HG02798 (cell line): ENCODE data around the gene CTDNEP1.

Source experiments
- ATAC-seq: cut with Tn5 transposase; IDR thresholded peaks from one replicate; pipeline ENCODE4 v1.9.1; 2021; ENCODE audit warnings: mild to moderate bottlenecking; ENCODE audit not compliant: unreplicated experiment, poor library complexity

CTDNEP1 gene

DNA sequence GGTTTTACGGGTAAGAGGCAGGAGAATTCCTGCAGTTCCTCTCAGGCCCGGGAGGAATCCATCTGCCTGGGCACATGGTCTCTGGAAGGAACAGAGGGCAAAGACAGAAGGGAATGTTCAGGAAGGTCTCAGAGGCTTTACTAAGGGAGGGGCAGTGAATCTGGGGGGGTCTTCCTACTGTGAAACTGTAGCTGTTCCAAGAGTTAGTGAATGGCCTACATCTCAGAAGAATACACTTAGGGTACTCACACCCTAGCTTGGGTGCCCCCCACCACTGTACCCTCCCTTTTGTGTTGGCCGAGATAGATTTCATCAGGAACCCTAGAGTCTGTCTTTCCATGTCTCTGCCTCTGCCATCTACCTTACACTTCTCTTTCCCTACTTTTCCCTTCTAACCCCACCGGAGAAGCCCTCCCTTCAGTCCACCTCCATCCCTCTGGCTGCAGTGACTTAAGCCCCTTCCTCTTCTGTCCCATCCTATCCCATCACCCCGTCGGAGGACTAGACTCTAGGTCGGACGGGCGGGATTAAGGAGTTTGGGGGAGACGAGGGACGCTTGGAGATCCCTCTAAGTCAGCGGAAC lies 32.2 kb downstream of the CTDNEP1 start:
- no peak for ATAC-seq

DNA sequence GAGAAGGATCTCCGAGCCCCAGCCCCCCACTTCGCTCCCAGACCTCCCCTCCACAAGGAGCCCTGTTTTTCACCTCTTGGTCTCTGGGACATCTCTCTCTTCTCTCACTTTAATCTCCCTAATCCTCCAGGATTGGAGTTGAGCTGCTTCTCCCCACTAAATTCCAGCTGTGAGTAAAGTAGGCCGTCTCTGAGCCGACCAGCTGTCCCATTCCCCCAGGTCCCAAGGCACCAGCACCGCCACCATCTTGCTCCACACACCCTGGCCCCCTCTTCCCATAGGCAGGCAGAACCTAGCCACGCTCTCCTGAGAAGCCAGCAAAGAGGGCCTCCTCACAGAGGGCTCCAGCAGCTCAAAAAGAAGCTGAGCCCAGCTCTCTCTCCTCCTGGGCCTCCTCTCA lies 32.8 kb downstream of the CTDNEP1 start:
- ATAC-seq: no peak

DNA sequence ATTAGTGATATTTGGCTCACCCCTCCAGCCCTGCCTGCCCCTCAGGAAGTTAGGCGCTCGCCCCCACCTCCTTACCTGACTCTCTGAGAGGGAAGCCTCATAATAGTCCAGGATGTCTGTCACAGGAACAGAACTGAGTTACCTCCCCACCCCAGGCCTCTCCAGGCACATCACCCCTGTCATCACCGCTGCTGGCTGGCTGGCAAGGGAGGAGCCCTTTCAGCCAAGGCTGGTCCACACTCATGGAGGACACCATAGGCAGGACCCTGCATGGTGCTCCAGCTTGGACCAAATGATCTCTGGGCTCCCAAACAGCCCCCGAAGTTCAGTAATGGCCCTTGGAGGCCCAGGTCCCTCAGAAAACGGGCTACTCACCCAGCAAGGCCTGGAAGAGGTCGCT lies 33.4 kb downstream of the CTDNEP1 start:
- no peak for ATAC-seq

DNA sequence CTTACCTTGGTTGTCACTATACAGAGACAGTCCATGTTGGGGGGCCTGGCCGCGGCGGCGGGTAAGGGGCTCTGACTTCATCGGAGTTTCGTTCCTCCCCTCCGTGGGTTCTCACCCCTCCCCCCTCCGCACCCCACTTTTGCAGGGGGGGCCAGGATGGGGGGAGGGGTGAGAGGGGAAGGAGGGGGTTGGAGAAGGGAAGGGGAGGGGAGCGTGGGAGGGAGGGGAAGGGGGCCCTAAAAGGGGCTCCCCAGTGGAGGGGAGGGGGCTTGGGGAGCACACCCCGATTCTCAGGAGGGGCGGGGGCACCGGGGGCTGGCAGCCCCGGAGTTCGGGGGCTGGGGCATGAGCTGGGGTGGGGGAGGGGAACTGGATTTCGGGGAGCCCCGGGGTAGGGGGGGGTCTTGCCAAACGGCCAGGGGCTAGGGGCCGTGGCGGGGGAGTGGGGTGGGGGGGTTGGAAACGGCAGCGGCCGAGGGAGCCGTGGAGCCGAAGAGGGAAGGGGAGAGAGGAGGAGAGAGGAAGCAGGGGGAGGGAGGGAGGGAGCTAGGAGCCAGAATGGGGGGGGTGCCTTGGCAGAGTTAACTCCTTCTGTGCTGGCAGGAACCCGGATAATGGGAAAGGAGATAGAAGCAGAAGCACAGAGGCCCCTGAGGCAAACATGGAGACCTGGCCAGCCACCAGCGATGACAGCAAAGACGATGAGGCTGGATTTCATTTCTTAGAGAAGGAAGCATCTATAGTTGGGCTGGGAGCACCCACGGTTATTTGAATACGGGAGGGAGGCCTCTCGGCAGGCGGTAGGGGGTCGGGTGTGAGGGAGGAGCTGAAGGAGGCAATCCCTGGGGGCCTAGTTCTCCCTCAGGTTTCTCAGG lies 34.2 kb downstream of the CTDNEP1 start:
- ATAC-seq: no peak

DNA sequence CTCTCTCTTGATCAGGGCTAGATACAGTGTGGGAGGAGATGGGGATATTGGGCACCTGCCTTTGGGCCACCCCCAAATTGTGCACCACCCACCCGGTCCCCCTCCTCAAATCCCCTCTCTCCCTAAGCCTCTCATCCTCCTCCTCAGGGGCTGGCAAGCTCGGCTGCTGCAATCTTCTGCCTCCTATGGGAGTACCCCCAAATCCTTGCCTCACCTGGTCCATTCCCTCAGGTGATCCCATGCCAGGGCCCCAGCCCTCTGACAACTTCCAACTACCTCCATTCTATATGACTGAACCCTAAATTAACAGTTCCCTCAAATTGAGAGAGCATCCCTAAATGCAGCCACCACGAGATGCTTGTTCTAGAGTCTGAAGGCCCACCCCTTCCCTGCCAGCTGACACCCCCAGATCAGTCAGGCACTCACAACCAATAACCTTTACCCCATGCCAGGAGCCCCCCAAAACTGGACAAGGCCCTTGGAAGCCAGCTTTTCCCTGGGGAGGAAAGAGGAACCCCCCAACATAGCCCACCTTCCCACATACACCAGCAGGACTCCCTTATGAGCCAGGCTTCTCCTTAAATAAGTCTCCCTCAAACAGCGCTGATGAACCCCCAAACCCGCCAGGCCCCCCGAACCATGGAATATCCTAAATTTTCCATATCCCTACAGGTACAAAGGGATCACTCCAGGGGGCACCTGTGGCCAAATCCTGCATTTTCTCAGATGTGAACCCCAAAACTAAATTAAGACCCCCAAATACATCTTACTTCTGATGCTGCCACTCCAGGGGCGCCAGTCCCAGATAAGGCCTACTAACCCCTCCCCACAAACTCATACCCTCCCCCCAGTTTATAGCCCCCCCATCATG lies 35.1 kb downstream of the CTDNEP1 start:
- no peak for ATAC-seq

DNA sequence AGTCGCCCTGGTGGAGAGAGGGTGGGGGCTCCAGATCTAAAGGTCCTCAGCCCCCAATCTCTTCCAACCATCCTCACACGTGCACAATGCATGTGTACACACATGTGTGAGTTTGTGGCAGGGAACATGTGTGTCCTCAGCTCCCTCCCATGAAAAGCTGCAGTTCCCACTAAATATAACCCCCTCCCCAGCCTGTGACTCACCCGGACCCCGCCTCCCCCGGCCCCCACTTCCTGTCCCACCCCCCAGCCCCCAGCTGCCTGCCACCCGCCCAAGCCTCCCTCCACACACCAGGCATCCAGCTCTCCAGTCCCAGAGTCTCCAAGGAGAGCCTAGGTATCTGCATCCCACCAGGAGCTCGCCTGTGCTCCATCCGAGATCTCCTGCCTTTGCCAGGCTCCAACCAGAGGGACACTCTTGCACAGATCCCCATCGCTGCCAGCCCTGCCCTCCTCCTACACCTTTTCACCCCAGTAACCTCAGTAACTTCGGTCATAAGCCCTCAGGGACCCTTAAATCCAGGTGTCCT lies 35.8 kb downstream of the CTDNEP1 start:
- ATAC-seq: no peak

DNA sequence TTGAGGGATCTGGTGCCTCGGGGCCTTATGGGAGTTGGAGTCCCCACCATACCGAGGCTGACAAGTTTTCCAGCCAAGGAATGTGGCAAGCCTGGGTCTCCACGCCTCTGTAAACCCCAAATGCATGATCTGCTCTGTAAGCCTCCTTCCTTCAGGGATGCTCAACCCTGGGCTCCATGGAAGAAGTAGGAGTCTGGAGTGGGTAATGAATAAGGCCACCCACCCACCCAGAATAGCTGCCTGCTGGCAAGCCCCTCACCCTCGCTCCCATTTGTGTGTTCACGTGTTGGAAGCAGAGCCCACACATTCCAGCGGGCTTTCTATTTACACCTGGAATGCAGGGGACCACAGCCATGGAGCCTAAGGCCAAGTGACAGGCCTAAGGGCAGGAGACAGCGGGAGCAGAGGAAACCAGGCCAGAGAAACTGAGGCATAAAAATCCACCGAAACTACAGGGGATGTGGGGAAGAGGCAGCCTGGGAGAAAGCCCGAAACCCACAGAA lies 36.3 kb downstream of the CTDNEP1 start:
- ATAC-seq: no peak

DNA sequence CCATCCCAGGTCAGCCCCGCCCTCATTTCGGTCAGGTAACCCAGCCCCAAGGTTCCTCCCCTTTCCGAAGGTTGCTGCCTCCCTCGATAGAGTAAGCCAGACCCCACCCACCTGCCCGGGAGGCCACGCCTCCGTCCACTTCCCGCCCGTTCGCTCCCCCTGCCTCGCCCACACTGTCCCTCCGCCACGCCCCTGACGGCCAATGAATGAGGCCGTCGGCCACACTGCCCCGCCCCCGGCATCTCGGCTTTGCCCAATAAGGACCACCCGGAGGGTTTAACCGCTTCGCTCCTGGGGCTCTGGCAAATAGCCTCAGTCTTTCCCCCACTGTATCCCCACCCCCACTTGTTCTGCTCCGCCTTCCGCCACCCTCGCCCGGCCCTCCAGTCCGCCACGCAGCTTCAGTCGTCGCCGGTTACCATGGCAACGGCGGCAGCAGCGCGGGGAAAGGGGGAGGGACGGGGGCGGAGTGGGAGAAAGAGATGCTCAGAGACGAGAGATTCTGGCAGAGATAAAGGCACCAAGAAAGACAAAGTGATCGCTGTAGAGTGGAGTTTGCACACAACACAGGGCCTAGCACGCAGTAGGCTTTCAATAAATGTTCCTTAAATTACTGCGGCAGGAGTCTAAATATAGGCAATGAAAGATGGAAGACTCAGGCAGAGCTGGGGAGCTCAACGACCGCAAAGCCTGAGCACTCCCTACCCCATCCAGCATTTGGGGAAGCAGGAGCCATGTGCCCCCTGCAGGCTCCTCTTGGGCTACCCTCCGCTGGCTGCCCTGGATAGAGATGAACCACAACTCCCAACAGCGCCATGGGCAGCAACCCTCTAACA lies 37.0 kb downstream of the CTDNEP1 start:
- peak; percentile 84 for ATAC-seq

DNA sequence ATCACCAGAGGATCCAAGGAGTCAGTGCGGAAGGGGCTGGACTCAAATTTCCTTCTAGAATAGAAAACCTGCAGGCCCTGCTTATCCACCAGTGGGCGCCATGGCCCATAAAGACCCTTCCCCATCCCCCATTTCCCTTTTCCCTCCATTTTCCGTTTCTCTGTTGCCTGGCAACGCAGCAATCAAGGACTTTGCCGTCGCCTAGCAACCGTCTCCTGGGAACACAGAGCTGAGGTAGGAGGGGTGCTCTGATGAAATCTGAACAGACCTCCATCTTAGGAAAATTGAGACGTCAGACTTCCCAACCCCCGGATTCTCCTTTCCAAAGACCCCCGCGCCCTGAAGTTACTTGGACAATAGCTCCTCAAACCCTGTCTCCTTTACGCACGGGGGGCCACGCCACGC lies 37.6 kb downstream of the CTDNEP1 start:
- peak; percentile 2 for ATAC-seq

DNA sequence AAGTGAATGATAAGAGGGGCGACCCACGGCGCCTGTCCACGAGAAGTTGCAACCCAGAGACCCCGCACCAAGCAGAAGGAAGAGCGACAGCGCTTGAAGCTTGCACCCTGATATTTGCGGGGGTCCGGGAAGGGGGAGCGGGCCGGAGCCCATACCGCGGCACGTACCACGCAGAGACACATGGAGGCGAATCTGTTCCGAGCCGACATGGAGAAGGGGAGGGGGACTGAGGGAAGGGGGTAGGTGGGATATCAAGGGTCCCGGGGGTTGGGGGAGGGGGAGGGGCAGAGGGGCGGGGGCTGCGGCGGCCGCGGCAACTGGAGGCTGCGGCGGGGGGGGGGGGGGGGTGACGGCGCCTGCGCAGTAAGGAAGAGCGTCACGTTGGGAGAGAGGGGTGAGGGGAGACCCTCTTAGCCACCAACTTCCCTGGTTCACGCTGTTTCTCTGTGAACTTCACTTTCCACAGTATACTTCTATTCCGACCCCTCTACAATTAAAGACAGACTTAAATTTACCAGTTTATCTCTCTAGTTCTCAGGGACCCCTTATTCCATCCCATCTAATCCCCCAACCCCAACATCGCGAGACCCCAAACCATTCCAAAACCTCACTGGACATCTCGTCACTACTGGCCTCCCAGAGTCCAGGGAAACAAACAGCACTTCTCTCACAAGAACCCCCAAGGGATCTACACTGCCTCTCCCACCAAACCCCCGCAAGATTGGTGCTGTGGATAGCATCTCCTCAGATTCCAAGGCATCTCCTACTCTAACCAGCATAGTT lies 39.9 kb downstream of the CTDNEP1 start:
- ATAC-seq: no peak

DNA sequence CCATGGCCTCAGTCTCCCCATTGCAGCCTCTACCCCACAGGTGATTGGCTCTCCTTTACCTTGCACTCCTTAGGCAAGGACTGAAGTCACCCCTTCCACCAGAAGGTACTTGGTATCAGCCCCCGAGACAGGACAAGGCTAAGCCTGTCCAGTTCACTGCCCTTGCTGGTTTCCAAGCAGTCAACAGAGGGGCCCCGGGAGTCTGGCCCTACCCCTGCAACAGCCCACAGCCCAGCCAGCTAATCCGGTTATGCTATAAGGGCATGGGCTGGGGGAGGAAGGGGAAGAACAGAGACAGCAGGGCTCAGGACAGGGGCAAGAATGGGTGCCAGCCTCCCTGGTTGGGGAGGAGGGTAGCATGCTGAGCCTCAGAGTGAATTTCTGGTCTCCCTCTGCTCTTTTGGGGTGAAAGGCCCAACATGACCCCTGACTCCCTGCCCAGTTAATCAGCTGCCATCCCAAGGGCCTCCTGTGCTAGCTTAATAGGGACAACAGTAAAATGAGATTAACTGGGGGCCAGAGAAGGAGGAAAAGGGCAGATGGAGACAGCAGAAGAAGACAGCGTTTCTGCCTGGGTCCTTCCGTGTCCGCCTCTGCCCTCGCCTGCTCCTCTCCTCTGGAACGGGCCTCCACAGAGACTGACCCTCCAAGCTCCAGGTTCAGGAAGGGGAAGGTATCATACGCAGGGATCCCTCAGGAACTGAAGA lies 42.6 kb downstream of the CTDNEP1 start:
- no peak for ATAC-seq

DNA sequence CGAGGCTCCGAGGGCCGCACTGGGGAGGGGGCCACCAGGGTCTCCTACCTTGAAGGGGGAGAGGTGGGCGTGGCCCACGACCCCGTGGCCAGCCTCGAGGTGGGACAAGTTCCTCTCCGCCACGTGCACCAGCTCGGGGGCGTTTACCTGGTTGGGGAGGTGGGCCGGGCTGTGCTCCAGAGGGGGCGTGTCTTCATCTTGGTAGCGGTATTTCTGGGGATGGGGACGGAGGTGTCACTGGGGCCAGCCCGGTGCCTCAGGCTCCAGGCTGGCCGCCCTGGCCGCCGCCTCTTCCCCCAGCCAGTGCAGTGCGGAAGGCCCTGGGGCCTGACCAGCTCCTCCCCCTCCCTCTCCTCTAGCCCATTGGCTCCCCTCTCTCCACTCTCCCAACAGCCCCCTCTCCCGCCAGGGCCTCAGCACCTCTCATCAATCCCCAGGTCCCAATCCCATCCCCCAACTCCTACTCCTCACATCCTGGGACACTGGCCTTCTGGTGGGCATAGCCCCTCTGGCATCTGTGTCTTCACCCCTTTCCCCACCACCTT lies 43.4 kb downstream of the CTDNEP1 start:
- no peak for ATAC-seq

DNA sequence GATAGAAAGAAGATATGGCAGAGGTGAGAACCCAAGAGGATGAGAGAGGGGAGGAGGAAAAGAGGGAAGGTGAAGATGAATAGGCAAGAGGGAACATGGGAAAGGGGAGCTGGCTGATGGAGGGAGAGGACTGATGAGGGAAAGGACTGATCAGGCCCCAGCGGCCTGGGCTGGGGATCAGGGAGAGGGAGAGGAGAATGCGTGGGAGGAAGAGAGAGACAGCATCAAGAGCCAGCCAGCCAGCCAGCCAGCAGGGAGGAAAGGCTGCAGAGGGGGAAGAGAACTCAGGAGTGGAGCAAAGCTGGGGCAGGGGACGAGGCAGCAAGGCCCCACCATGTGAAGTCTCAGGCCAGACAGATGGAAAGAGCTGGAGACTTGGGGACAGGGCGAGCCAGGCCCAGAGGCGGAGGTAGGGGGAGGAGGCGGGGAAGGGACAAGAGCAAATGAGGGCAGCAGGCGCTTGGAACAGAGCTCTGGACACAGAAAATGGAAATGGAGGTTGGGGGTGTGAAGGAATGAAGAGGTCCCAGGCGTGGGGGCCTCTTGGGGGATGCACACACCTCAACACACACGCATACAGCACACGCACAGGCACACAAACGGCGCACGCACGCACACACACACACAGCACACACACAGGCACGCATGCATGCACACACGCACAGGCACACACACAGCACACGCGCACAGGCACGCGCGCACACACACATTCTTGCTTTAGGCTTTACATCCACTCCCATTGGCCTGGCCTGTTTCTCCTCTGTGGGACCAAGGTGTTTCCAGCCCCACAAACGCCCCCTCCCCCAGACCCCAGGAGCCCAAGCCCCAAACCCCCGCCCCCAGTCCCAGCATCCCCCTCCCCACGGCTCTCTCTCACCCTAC lies 44.2 kb downstream of the CTDNEP1 start:
- ATAC-seq: no peak

DNA sequence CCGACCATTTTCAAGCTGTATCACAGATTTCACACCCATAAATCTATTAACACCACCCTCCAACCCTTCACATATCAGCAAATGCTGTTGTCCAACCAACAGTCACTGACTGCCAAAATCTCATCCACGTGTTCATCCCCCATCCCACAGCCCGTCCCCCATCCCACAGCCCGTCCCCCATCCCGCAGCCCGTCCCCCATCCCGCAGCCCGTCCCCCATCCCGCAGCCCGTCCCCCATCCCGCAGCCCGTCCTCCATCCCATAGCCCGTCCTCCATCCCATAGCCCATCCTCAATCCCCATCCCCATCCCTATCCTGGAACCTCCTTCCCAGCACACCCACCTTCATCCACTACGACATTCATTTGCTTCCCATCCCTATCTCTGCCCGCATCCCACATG lies 46.0 kb downstream of the CTDNEP1 start:
- no peak for ATAC-seq

DNA sequence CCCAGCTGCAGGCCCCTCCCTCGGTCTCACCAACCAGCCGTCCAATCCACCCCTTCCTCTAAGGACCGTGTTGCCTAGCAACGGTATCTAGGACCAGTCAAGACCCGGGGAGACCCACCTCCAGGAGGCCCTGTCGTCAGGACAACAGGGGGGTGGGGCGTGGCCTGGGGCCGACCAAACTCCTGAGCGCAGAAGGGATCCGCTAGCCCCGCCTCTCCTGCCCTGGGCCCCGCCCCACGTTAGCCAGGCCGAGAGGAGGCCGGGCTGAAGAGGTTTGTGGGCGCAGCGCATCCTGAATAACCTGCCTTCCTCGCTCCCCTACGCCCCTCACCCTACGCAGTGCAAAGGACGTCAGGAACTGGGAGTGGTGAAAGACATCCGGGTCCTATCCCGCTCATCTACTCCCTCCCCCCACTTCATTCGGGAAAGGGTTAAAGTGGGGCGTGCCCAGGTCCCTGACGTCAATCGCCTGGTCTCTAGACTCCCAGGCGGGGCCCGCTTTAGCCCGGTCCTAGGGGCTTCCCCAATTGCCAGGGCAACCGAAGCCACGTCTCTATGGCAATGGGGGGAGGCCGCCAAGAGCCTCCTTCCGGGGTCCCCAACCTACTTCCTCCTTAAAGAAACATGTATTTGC lies 46.6 kb downstream of the CTDNEP1 start:
- ATAC-seq: peak; percentile 86

DNA sequence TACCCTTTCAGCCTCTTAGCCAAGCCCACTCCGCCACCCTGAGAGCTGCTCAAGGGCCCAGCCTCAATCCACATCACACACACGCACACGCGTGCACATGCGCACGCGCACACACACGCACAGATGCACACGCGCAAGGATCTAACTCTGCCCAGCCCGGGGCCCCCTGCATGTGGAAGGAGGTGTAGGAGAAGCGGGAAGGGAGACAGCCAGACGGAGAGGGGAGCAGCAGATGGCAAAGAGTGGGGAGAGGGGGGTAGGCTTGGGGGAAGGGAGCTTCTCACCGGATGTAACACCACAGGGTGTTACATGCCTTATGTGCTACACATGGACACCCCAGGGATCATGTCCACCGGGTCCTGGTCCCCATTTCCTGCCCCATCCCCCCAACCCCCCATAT lies 47.2 kb downstream of the CTDNEP1 start:
- ATAC-seq: no peak

DNA sequence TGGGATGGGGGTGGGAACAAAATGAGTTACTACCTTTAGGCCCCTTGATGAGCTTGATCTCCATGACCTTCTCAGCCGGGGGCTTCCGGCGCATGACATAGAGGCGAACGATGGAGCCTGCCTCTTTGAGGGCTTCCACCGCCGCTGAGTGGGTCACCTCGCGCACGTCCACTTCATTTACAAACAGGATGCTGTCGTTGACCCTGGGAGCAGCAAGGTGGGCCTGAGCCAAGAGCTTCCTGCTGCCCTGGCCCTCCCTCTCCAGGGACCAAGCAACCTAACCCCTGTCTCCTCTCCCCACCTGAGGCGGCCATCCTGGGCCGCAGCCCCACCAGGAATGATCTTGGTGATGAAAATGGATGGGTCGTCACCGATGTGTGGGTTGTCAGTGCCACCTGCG lies 48.1 kb downstream of the CTDNEP1 start:
- ATAC-seq: no peak
